Mesothelial cell of epicardium (in vitro differentiated cells): Measurements from ENCODE around the gene MANBA. TPM values are rescaled to one million over a fixed set of nuclear protein-coding genes. Genes with fewer than 3 reads are reported as not detected.

Experiments used
- DNase-seq, 2 experiments: peaks; one replicate each; pipeline ENCODE4 v3.0.0; 2021; ENCODE audit warnings: low spot score in 2 of 2; ENCODE audit not compliant: unreplicated experiment in 2 of 2
- H3K27ac Mint-ChIP-seq: 2 replicates; pipeline ENCODE4 v1.8.0; 2021; ENCODE audit warnings: mixed read lengths
- H3K27me3 Mint-ChIP-seq: 2 replicates; pipeline ENCODE4 v1.8.0; 2021; ENCODE audit warnings: low read depth, mixed read lengths
- H3K36me3 Mint-ChIP-seq: 2 replicates; pipeline ENCODE4 v1.8.0; 2021; ENCODE audit warnings: mixed read lengths
- H3K4me1 Mint-ChIP-seq: 2 replicates; pipeline ENCODE4 v1.8.0; 2021; ENCODE audit warnings: mixed read lengths
- H3K4me3 Mint-ChIP-seq: 2 replicates; pipeline ENCODE4 v1.8.0; 2021; ENCODE audit warnings: mild to moderate bottlenecking, moderate library complexity, mixed read lengths
- H3K9me3 Mint-ChIP-seq: 2 replicates; pipeline ENCODE4 v1.8.0; 2021; ENCODE audit warnings: mixed read lengths
- total RNA-seq: library from RNA; stranded (reverse); gene quantifications from 3 replicates; pipeline ENCODE4 v1.2.1, GENCODE V29; 2021
- TF ChIP-seq, protein P1 (sequence below): fragments of 200-600 bp; sonication (generic); IDR thresholded peaks from one replicate; pipeline ENCODE4 v1.5.0; 2021; ENCODE audit warnings: antibody characterized with exemption; ENCODE audit not compliant: unreplicated experiment

The MANBA gene
- total RNA-seq, 1 donor from 2014 or later = 39.2 TPM

DNA sequence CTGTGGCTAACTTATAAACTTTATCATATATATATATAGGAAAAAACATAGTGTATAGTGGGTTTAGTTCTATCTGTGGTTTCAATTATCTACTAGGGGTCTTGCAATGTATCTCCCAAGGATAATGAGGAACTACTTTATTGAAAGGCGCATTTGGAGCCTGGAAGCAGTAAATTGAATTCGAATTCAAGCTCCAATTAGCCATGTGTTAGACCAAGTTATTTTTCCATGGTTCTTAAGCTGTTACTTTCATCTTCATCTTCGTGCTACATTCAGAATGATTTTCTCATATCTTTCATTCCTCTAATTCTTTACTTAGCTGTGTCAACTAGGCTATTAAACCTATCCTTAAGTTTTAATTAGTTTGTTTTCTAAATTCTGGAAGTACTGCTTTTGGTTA, 27.2 kb upstream of the MANBA start:
- DNase-seq = no peak
- no peak overlapping the region for H3K27ac Mint-ChIP-seq
- no peaks in the 10 kb centered on the region for H3K4me1 Mint-ChIP-seq
- TF ChIP-seq, protein P1, sequence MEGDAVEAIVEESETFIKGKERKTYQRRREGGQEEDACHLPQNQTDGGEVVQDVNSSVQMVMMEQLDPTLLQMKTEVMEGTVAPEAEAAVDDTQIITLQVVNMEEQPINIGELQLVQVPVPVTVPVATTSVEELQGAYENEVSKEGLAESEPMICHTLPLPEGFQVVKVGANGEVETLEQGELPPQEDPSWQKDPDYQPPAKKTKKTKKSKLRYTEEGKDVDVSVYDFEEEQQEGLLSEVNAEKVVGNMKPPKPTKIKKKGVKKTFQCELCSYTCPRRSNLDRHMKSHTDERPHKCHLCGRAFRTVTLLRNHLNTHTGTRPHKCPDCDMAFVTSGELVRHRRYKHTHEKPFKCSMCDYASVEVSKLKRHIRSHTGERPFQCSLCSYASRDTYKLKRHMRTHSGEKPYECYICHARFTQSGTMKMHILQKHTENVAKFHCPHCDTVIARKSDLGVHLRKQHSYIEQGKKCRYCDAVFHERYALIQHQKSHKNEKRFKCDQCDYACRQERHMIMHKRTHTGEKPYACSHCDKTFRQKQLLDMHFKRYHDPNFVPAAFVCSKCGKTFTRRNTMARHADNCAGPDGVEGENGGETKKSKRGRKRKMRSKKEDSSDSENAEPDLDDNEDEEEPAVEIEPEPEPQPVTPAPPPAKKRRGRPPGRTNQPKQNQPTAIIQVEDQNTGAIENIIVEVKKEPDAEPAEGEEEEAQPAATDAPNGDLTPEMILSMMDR = no peak
- no peak overlapping the region for H3K4me3 Mint-ChIP-seq
- peaks cover 23% of the 10 kb centered on the region for H3K36me3 Mint-ChIP-seq
- no peaks in the 10 kb centered on the region for H3K27me3 Mint-ChIP-seq
- peaks cover 15% of the 10 kb centered on the region for H3K9me3 Mint-ChIP-seq

DNA sequence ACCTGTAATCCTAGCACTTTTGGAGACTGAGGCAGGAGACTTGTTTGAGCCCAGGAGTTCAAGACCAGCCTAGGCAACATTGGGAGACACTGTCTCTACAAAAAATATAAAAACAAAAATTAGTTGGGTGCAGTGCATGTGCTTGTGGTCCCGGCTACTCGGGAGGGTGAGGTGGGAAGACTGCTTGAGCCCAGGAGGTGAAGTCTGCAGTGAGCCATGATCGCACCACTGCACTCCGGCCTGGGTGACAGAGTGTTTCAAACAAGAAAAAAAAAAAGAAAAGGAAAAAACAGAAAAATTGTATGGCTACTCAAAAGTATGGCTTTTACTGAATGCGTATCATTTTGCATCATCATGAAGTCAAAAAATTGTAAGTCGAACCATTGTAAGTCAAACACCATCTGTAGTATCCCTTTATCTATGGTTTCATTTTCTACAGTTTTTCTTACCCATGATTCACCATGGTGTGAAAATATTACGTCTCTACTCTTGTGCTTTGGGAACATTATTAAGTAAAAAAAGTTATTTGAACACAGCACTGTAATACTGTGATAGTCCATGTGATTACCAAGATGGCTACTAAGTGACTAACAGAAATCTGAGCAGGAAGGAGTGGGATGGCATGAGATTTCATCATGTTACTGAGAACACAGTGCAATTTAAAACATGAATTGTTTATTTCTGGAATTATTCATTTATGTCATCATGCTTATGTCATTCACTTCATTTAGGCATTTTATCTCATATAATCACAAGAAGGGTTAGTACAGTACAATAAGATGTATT, 26.5 kb upstream of the MANBA start:
- Mint-ChIP-seq H3K4me3 (no peak overlapping the region), H3K27me3 (no peaks in the 10 kb centered on the region), H3K36me3 (peaks cover 19% of the 10 kb centered on the region), H3K27ac (no peak overlapping the region), H3K9me3 (peaks cover 13% of the 10 kb centered on the region), H3K4me1 (no peaks in the 10 kb centered on the region)
- TF ChIP-seq, protein P1 = no peak
- DNase-seq = no peak

DNA sequence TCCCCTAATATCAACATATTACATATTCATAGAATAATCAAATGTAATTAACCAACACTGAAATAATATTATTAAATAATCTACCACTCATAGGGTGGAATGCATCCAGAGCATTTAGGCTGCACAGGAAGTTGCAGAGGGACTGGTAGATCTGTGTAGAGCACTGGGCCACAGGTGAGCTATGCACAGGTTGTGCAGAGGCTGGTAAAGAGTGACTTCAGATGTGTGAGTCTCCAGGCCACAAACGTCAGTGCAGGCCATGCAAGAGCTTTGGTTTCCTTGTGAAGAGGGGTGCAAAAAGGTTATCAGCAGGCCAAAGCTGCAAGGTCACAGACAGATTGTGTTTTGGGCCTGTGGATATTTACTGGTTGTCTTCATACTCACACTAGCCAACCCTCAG, 25.5 kb upstream of the MANBA start:
- H3K4me3 Mint-ChIP-seq = no peak overlapping the region
- DNase-seq = no peak
- H3K27ac Mint-ChIP-seq = no peak overlapping the region
- H3K36me3 Mint-ChIP-seq = peaks cover 10% of the 10 kb centered on the region
- TF ChIP-seq, protein P1 = no peak
- H3K27me3 Mint-ChIP-seq = no peaks in the 10 kb centered on the region
- H3K4me1 Mint-ChIP-seq = no peaks in the 10 kb centered on the region
- H3K9me3 Mint-ChIP-seq = peaks cover 11% of the 10 kb centered on the region

DNA sequence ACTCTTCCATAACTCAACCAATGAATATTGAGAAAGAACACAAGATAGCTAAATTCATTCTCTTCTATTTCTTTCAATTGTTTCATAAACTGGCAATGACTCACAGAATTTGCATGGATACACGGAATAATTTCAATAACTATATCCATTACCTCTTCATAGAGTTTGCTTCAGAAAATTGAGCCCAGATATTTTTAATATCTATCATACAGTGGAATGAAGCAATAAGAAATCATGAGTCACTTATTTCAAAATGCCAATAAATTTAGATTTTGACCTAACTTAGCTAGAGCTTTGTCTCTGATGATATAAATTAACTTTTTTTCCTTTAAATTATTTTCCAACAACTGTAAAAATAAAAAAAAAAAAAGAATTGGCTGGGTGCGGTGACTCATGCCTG, 22.2 kb upstream of the MANBA start:
- no peak for DNase-seq
- H3K36me3 Mint-ChIP-seq = peaks cover 2% of the 10 kb centered on the region
- TF ChIP-seq, protein P1 = no peak
- no peak overlapping the region for H3K27ac Mint-ChIP-seq
- H3K9me3 Mint-ChIP-seq = peaks cover 4% of the 10 kb centered on the region
- peaks cover 2% of the 10 kb centered on the region for H3K4me1 Mint-ChIP-seq
- no peaks in the 10 kb centered on the region for H3K27me3 Mint-ChIP-seq
- no peak overlapping the region for H3K4me3 Mint-ChIP-seq

DNA sequence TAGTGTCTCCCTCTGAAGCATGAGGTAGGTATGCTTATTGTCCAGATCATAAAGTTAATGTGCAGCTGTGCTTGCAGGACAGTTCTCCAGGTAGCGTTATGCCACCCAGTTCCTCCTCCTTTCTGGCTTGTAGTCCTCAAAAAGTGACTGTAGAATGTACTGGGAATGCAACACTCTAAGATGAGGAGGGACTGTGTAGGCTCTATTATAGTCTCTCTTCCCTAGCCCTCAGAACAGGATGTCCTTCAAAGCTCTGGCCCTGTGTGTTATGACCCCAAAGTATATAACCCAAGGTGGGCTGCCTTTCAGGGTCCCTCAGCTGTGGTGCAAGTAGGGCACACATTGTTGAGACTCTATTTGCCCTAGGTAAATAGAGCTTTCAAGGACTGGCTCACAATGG, 20.8 kb upstream of the MANBA start:
- TF ChIP-seq, protein P1 = no peak
- Mint-ChIP-seq H3K4me1 (peaks cover 3% of the 10 kb centered on the region), H3K27me3 (no peaks in the 10 kb centered on the region), H3K27ac (no peak overlapping the region), H3K36me3 (no peaks in the 10 kb centered on the region), H3K9me3 (peaks cover 3% of the 10 kb centered on the region), H3K4me3 (no peak overlapping the region)
- no peak for DNase-seq
